Smooth muscle cell of the pulmonary artery (primary cell): ENCODE data around the gene ZNF587B. TPM values are rescaled to one million over a fixed set of nuclear protein-coding genes. Genes with fewer than 3 reads are reported as not detected.

ENCODE experiments used
- total RNA-seq: library from RNA; depleted of rRNA; stranded (reverse); fragments of >200 nt; gene quantifications from 2 replicates; pipeline ENCODE4 v1.2.3, GENCODE V29; 2014

The ZNF587B gene
- 20.1 and 23.4 TPM in 2 replicates for total RNA-seq

DNA sequence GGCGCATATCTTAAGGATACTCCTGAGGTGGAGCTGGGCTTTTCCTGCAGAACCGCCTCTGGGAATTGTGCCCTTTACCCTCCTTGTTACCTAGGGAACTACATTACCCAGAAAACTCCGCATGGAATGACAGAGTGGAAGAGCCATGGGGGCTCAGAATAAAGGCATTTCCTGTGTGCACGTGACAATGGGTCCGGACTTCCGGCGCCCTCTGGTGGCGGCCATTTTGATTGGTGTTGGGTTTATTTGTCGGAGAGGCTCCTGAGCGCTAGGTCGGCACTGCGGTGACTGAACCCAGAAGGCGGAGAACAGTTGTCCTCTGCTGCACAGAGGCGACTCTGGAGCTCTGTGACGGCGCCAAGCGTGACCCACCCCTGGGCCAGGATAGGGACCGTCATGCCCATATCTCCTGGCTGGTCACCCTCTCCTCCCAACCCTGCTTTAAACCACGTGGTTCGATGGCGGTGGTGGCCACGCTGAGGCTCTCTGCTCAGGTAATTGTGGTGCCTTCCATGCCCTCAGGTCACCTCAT, at the start of gene ZNF587B:
TSS of gene ZNF587B (plus strand) at position 229 of the 532 bp plus-strand sequence. CDS start at position 459, 230 bp downstream.

DNA sequence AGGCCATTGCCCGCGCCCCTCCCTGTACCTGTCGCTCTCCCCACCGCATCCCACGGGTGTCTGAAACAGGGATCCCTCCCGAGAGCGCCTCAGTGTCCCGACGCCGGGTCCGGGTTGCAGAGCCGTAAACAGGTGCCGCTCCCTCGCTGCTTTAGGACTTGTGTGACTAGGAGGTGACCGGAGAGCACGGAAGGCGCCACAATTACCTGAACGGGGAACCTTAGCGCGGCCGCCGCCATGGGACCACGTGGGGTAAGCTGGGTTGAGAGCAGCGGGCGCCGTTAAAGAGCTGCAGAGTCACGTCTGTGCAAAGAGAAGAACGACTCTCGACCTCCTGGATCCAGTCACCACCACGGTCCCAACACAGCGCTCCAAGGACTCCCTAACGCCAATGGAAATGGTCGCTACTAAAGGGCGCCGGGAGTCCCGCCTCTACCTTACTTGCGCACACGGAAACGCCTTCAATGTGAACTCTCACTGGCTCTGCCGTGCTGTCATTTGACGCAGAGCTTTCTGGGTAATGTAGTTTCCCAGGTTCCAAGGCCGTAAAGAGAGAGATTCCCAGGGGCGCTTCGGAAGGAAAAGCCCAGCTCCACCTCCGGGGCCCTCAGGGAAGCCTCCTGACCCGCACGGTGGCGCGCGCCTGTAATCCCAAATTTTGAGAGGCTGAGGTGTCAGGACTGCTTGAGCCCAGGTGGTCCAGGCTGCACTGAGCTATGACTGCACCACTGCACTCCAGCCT, 15.4 kb upstream of the ZNF587B start, which contains the start of gene ZNF552:
TSS of gene ZNF552 (minus strand) at position 409 of the 742 bp plus-strand sequence. CDS start at position 239, 170 bp downstream.

DNA sequence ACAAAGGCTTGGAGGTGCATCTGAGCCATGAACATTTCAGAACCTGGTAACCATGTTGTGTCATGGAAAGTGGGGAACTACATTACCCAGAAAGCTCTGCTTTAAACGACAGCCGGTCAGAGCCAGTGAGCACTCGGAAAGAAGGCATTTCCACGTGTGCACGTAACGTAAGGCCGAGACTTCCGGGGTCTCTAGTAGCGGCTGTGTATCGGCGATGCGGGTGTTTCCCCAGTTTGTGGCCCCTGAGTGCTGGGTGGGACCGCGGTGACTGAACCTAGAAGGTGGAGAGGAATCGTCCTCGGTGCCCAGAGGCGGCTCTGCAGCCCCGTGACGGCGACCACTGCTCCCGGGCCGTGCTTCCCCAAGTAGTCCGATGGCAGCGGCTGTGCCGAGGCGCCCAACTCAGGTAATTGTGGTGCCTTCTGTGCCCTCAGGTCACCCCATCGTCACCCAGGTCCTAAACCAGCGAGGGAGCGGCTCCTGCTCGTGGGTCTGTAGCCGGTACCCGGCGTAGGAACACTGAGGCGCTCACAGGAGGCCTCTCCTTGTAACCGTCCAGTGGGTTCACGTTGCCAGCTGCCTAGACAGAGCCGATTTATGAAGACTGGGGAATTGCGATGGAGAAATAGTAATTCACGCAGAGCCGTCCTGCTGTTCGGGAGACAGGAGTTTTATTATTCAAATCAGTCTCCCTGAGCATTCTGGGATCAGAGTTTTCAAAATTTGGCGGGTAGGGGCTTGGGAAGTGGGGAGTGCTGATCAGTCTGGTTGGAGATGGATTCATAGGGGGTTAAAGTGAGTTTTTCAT, 19.8 kb downstream of the ZNF587B start, which contains the start of gene ZNF587:
TSS of gene ZNF587 (plus strand) at position 194 of the 808 bp plus-strand sequence. CDS start at position 374, 180 bp downstream.

DNA sequence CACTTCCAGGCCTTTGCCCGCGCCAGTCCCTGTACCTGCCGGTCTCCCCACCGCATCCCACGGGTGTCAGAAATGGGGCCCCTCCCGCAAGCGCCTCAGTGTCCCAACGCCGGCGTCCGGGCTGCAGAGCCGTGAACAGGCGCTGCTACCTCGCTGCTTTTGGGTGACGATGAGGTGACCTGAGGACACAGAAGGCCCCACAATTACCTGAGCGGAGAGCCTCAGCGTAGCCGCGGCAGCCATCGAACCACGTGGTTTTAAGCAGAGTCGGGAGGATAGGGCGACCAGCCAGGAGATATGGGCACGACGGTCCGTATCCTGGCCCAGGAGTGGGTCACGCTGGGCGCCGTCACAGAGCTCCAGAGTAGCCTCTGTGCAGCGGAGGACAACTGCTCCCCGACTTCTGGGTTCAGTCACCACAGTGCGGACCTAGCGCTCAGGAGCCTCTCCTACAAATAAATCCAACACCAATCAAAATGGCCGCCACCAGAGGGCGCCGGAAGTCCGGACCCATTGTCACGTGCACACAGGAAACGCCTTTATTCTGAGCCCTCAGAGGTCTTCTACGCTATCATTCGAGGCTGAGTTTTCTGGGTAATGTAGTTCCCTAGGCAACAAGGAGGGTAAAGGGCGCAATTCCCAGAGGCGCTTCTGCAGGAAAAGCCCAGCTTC, 58.6 kb downstream of the ZNF587B start, which contains the start of gene ZNF814:
TSS of gene ZNF814 (minus strand) at position 478 of the 672 bp plus-strand sequence. CDS start at position 243, 235 bp downstream.

Other genes with a start within 250 kb of the ZNF587B start
- 5.2 and 6.8 TPM in 2 replicates for gene ZIK1, start 246.2 kb upstream of the ZNF587B start, total RNA-seq
- gene ZNF530, start 230.4 kb upstream of the ZNF587B start, total RNA-seq = 2.1 and 2.3 TPM in 2 replicates
- 20.7 and 21.9 TPM in 2 replicates for gene ZNF134, start 216.1 kb upstream of the ZNF587B start, total RNA-seq
- gene ZNF211, start 197.1 kb upstream of the ZNF587B start, total RNA-seq = 10.8 and 11.0 TPM in 2 replicates
- gene ZSCAN4, start 161.4 kb upstream of the ZNF587B start, total RNA-seq = 0.07 TPM in 1 of 2 replicates, not detected in the other
- gene ZNF551, start 148.3 kb upstream of the ZNF587B start, total RNA-seq = 5.3 and 5.7 TPM in 2 replicates
- gene ZNF154, start 121.1 kb upstream of the ZNF587B start, total RNA-seq = 7.0 and 8.1 TPM in 2 replicates
- gene ZNF671, start 102.7 kb upstream of the ZNF587B start, total RNA-seq = 9.5 and 11.7 TPM in 2 replicates
- gene ZNF776, start 83.5 kb upstream of the ZNF587B start, total RNA-seq = 13.2 and 14.1 TPM in 2 replicates
- 13.7 and 15.0 TPM in 2 replicates for gene ZNF586, start 60.6 kb upstream of the ZNF587B start, total RNA-seq
- 4.3 and 4.4 TPM in 2 replicates for gene ZNF552, start 15.4 kb upstream of the ZNF587B start, total RNA-seq
- 33.7 and 35.8 TPM in 2 replicates for gene ZNF587, start 19.6 kb downstream of the ZNF587B start, total RNA-seq
- 6.6 and 8.0 TPM in 2 replicates for gene ZNF814, start 58.7 kb downstream of the ZNF587B start, total RNA-seq
- gene ZNF417, start 86.3 kb downstream of the ZNF587B start, total RNA-seq = 20.2 and 25.7 TPM in 2 replicates
- gene ZNF418, start 105.1 kb downstream of the ZNF587B start, total RNA-seq = 5.7 and 6.2 TPM in 2 replicates
- gene ZNF256, start 117.4 kb downstream of the ZNF587B start, total RNA-seq = 4.0 and 4.9 TPM in 2 replicates
- gene C19orf18, start 144.2 kb downstream of the ZNF587B start, total RNA-seq = not detected in 2 replicates
- gene ZNF606, start 172.5 kb downstream of the ZNF587B start, total RNA-seq = 11.5 and 12.5 TPM in 2 replicates
- 0.46 TPM in 1 of 2 replicates, not detected in the other for gene ZSCAN1, start 203.7 kb downstream of the ZNF587B start, total RNA-seq
- gene ZNF135, start 229.0 kb downstream of the ZNF587B start, total RNA-seq = 5.1 and 6.1 TPM in 2 replicates